OCI-M2 (cell line): ENCODE measurements around the gene BMP2K.

Experiments
- DNase-seq: peaks from one replicate; lab custom pipeline; 2025; ENCODE audit not compliant: unreplicated experiment; lab: John Stamatoyannopoulos, UW

The BMP2K gene

GRCh38 chr4:78776079-78776728 is at the start of gene BMP2K:
Gene BMP2K, plus strand, starts transcription at chr4:78776350. Its CDS starts 194 bp downstream, at chr4:78776544.
- no peak for DNase-seq

- DNase-seq: no peak
Observed at GRCh38 chr4:78726546-78726945, 49.6 kb upstream of the BMP2K start.

- DNase-seq: peak; percentile 45
Observed at GRCh38 chr4:78732332-78733104, 43.6 kb upstream of the BMP2K start.

GRCh38 chr4:78734441-78735162 is 41.5 kb upstream of the BMP2K start:
- DNase-seq: peak; percentile 10

- no peak for DNase-seq
Observed at GRCh38 chr4:78735697-78736096, 40.5 kb upstream of the BMP2K start.

GRCh38 chr4:78737035-78737434 is 39.1 kb upstream of the BMP2K start:
- DNase-seq: no peak

- no peak for DNase-seq
Observed at GRCh38 chr4:78737973-78738372, 38.2 kb upstream of the BMP2K start.

GRCh38 chr4:78742300-78742699 is 33.9 kb upstream of the BMP2K start:
- DNase-seq: no peak

- DNase-seq: no peak
Observed at GRCh38 chr4:78747475-78747922, 28.7 kb upstream of the BMP2K start.

GRCh38 chr4:78748381-78748780 is 27.8 kb upstream of the BMP2K start:
- DNase-seq: no peak

GRCh38 chr4:78749258-78749971 is 26.7 kb upstream of the BMP2K start:
- DNase-seq: no peak

GRCh38 chr4:78749972-78750727 is 26.0 kb upstream of the BMP2K start:
- no peak for DNase-seq

GRCh38 chr4:78753091-78753490 is 23.1 kb upstream of the BMP2K start:
- no peak for DNase-seq

- DNase-seq: no peak
Observed at GRCh38 chr4:78754872-78755271, 21.3 kb upstream of the BMP2K start.

GRCh38 chr4:78756137-78756536 is 20.0 kb upstream of the BMP2K start:
- DNase-seq: no peak

- DNase-seq: no peak
Observed at GRCh38 chr4:78756776-78757175, 19.4 kb upstream of the BMP2K start.

GRCh38 chr4:78757574-78757973 is 18.6 kb upstream of the BMP2K start:
- DNase-seq: no peak

- DNase-seq: no peak
Observed at GRCh38 chr4:78758085-78758484, 18.1 kb upstream of the BMP2K start.

- no peak for DNase-seq
Observed at GRCh38 chr4:78762529-78762928, 13.6 kb upstream of the BMP2K start.

- no peak for DNase-seq
Observed at GRCh38 chr4:78763251-78763650, 12.9 kb upstream of the BMP2K start.
